Uterus (tissue), 2 donors: ENCODE results near the gene FOLH1.
"Not testable (repeated sequence)": the region's sequence is repeated elsewhere in the genome, so short reads cannot be mapped to it uniquely, and the experiment has no call there.

ENCODE experiments used
- CTCF ChIP-seq, 4 experiments: fragments of 200-600 bp in 2 of 4; fragments of 450-650 bp in 2 of 4; sonication (generic) in 2 of 4; IDR thresholded peaks; one replicate each; pipeline ENCODE4 v1.5.1; 2016 to 2019; ENCODE audit warnings: antibody characterized with exemption in 4 of 4, mild to moderate bottlenecking in 2 of 4, moderate library complexity in 1 of 4
- POLR2A ChIP-seq, 2 donors: fragments of 450-650 bp; IDR thresholded peaks; one replicate each; pipeline ENCODE4 v1.6.1; 2016; ENCODE audit warnings: antibody characterized with exemption in 2 of 2, mild to moderate bottlenecking in 1 of 2, moderate library complexity in 1 of 2

GRCh38 chr11:49171613-49172012 lies 36.8 kb downstream of the FOLH1 start:
- TF ChIP-seq CTCF, POLR2A (IDR thresholded peaks at IDR 0.05): not testable (repeated sequence)
